OCI-LY3 (cell line): Measurements from ENCODE around the gene CHTF18.

Experiments
- H2AFZ ChIP-seq: fragments of 200-600, 300-600 bp; shearing (Covaris generic); 2 replicates; pipeline ENCODE4 v1.6.0; 2014; ENCODE audit warnings: antibody characterized with exemption, low read depth, low read length
- H3K27ac ChIP-seq: fragments of 200-600, 300-600 bp; sonication (generic); 2 replicates; pipeline ENCODE4 v1.5.1; 2014; ENCODE audit warnings: mild to moderate bottlenecking, low read length, moderate library complexity, mixed read lengths
- H3K27me3 ChIP-seq: fragments of 200-600, 300-600 bp; sonication (generic); 2 replicates; pipeline ENCODE4 v1.6.1; 2014; ENCODE audit warnings: low read depth, low read length, mixed read lengths
- H3K36me3 ChIP-seq: fragments of 200-600, 300-600 bp; sonication (generic); replicated peaks from 2 replicates; pipeline ENCODE3; 2014; ENCODE audit warnings: low read depth, low read length, mixed read lengths
- H3K4me1 ChIP-seq: fragments of 300-600, 200-600 bp; sonication (generic); 2 replicates; pipeline ENCODE4 v1.6.1; 2014; ENCODE audit warnings: low read length, mixed read lengths
- H3K4me2 ChIP-seq: fragments of 200-600, 300-600 bp; sonication (generic); 2 replicates; pipeline ENCODE4 v1.6.1; 2014; ENCODE audit warnings: low read length, mixed read lengths
- H3K4me3 ChIP-seq: fragments of 300-600, 200-600 bp; sonication (generic); 2 replicates; pipeline ENCODE4 v1.5.1; 2014; ENCODE audit warnings: antibody characterized with exemption, mild to moderate bottlenecking, low read length, moderate library complexity
- H3K79me2 ChIP-seq: fragments of 300-600, 200-600 bp; shearing (Covaris generic); 2 replicates; pipeline ENCODE4 v1.6.1; 2014; ENCODE audit warnings: mild to moderate bottlenecking, low read length, mixed read lengths
- H3K9ac ChIP-seq: fragments of 300-600, 200-600 bp; shearing (Covaris generic); 2 replicates; pipeline ENCODE4 v1.6.0; 2014; ENCODE audit warnings: mild to moderate bottlenecking, low read length, moderate library complexity
- H3K9me3 ChIP-seq: fragments of 200-600, 300-600 bp; shearing (Covaris generic); 2 replicates; pipeline ENCODE4 v1.6.1; 2014; ENCODE audit warnings: low read length, mixed read lengths; ENCODE audit not compliant: insufficient read depth
- H4K20me1 ChIP-seq: fragments of 200-600, 300-600 bp; sonication (generic); 2 replicates; pipeline ENCODE4 v1.6.1; 2016; ENCODE audit warnings: low read length, mixed read lengths; ENCODE audit not compliant: insufficient read depth
- EZH2phosphoT487 ChIP-seq: fragments of 200-600 bp; shearing (Covaris generic); IDR thresholded peaks from 2 replicates; pipeline ENCODE4 v1.6.1; 2018; ENCODE audit warnings: antibody characterized with exemption, mixed run types, low read depth
- TF ChIP-seq, protein P1 (sequence below): fragments of 200-600, 300-600 bp; sonication (generic); IDR thresholded peaks from 2 replicates; pipeline ENCODE4 v1.5.1; 2014; ENCODE audit warnings: antibody characterized with exemption, low read length, low read depth

Gene CHTF18

DNA sequence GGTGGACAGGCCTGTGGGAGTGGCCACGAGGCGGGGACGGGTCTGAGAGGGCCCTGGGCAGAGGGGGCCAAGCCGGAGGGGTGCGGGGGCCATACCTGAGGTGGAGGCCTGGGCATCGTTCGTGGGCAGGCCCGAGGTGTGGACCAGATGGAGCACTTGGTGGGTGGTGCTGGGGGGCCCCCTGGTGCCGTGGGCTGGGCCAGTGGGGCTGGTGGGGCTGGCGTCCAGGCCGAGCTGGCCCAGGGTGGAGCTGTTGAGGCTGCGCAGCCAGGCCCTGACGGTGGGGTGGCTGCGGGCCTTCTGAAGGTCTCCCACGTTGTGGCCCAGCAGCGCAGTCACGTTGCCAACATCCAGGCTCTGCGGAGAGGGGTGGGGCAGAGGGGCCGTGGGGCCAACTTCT lies 18.5 kb upstream of the CHTF18 start:
- H3K27me3 ChIP-seq = no peaks in the 10 kb centered on the region
- no peaks in the 10 kb centered on the region for H3K9me3 ChIP-seq
- no peak overlapping the region for H2AFZ ChIP-seq
- H3K79me2 ChIP-seq = no peaks in the 10 kb centered on the region
- H3K27ac ChIP-seq = no peak overlapping the region
- TF ChIP-seq, protein P1, sequence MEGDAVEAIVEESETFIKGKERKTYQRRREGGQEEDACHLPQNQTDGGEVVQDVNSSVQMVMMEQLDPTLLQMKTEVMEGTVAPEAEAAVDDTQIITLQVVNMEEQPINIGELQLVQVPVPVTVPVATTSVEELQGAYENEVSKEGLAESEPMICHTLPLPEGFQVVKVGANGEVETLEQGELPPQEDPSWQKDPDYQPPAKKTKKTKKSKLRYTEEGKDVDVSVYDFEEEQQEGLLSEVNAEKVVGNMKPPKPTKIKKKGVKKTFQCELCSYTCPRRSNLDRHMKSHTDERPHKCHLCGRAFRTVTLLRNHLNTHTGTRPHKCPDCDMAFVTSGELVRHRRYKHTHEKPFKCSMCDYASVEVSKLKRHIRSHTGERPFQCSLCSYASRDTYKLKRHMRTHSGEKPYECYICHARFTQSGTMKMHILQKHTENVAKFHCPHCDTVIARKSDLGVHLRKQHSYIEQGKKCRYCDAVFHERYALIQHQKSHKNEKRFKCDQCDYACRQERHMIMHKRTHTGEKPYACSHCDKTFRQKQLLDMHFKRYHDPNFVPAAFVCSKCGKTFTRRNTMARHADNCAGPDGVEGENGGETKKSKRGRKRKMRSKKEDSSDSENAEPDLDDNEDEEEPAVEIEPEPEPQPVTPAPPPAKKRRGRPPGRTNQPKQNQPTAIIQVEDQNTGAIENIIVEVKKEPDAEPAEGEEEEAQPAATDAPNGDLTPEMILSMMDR = no peak
- no peak for TF ChIP-seq EZH2phosphoT487
- H3K4me1 ChIP-seq = no peaks in the 10 kb centered on the region
- H3K4me3 ChIP-seq = no peak overlapping the region
- H3K4me2 ChIP-seq = no peak overlapping the region
- no peak overlapping the region for H3K9ac ChIP-seq
- H3K36me3 ChIP-seq = no peaks in the 10 kb centered on the region
- H4K20me1 ChIP-seq = no peaks in the 10 kb centered on the region

DNA sequence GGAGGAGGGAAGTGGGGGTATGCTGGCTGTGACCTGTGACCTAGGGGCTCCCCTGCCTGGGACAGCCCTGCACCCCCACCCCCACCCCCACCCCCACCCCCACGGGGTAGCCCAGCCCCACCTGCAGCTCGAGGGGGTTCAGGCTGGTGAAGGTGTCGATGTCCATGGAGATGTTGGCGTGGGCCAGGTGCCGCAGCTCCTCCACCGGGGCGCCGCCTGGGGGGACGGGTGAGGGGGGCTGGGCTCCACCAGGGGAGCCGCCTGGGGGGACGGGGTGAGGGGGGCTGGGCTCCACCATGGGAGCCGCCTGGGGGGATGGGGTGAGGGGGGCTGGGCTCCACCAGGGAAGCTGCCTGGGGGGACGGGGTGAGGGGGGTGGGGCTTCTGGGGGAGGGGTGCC lies 18.0 kb upstream of the CHTF18 start:
- no peaks in the 10 kb centered on the region for H3K9me3 ChIP-seq
- H3K27ac ChIP-seq = no peak overlapping the region
- no peak overlapping the region for H2AFZ ChIP-seq
- no peaks in the 10 kb centered on the region for H3K79me2 ChIP-seq
- no peak overlapping the region for H3K4me2 ChIP-seq
- H3K4me3 ChIP-seq = no peak overlapping the region
- TF ChIP-seq EZH2phosphoT487 = no peak
- TF ChIP-seq, protein P1 = no peak
- no peak overlapping the region for H3K9ac ChIP-seq
- no peaks in the 10 kb centered on the region for H3K27me3 ChIP-seq
- no peaks in the 10 kb centered on the region for H4K20me1 ChIP-seq
- no peaks in the 10 kb centered on the region for H3K4me1 ChIP-seq
- no peaks in the 10 kb centered on the region for H3K36me3 ChIP-seq

DNA sequence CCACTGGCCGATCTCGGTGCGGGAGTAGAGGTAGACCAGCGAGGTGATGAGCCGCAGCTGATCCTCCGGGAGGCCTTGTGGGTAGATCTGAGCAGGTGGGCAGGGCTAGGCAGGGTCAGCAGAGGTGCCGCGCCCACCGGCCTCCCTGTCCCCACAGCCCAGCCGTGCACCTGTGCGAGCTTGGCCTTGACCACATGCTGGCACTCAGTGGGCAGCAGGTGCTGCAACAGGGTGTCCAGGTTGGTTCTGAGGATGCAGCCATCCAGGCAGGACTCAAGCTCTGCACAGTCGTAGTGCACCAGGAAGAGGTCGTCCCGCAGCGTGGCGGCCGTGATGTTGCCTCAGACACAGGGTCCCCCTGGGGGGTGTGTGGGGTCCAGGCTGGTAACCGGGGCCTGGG lies 15.5 kb upstream of the CHTF18 start:
- Histone ChIP-seq H3K9me3 (no peaks in the 10 kb centered on the region), H3K36me3 (no peaks in the 10 kb centered on the region), H3K9ac (no peak overlapping the region), H2AFZ (no peak overlapping the region), H3K4me2 (no peak overlapping the region), H3K4me1 (no peaks in the 10 kb centered on the region), H3K79me2 (no peaks in the 10 kb centered on the region), H3K27ac (no peak overlapping the region), H3K27me3 (peaks cover 4% of the 10 kb centered on the region), H3K4me3 (no peak overlapping the region), H4K20me1 (no peaks in the 10 kb centered on the region)
- TF ChIP-seq, protein P1 = no peak
- no peak for TF ChIP-seq EZH2phosphoT487

DNA sequence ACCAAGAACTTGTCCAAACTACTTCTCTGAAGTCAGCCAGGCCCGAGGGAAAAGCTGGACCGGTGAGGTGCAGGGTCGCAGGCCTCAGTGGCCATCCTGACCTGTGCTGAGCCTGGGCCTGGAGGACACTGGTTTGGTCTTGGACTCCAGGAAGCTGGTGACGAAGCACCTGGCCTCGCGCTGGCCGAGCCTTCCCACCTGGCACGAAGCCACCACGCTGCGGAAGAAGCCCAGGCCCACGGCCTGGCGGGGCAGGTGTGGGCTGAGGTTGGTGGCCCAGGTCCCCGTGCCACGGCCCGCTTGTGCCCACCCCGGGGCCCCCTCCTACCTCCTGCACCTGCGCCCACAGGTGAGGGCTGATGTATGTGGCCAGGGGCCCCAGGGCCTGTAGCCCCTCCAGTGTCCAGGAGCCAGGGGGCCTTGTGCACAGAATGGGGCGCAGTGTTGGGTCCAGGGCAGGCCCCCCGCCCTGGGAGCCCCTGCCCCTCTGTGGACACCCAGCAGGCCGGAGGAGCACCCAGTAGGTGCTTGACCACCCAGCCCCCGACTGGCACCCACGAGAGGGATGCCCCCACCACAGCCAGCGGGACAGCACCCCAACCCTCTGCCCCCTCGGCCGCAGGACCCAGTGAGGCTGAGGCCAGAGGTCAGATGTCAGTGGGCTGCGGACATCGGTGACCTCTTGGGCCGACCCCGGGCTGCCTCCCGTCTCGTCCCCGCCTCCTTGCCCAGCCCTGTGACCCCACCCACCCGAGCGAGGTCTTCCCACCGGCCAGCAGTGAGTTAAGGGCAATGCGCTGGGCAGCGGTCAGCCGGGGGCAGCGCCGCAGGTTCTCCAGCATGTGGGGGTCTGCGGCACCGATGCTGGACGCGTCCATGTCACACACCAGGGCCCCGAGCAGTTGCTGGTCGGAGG lies 14.1 kb upstream of the CHTF18 start:
- Histone ChIP-seq H2AFZ (no peak overlapping the region), H4K20me1 (no peaks in the 10 kb centered on the region), H3K36me3 (no peaks in the 10 kb centered on the region), H3K9me3 (no peaks in the 10 kb centered on the region), H3K27me3 (peaks cover 15% of the 10 kb centered on the region), H3K9ac (no peak overlapping the region), H3K79me2 (no peaks in the 10 kb centered on the region), H3K4me3 (no peak overlapping the region), H3K27ac (no peak overlapping the region), H3K4me1 (no peaks in the 10 kb centered on the region), H3K4me2 (no peak overlapping the region)
- TF ChIP-seq, protein P1 = no peak
